Dedifferentiated amniotic fluid mesenchymal stem cell (primary cell): Measurements from ENCODE around the gene PAK1IP1.
"Not testable (repeated sequence)": the region's sequence is repeated elsewhere in the genome, so short reads cannot be mapped to it uniquely, and the experiment has no call there.

Source experiments
- DNase-seq: peaks from one replicate; pipeline ENCODE4 v3.0.0-alpha.2; 2016; ENCODE audit errors: extremely low spot score

PAK1IP1 gene

DNA sequence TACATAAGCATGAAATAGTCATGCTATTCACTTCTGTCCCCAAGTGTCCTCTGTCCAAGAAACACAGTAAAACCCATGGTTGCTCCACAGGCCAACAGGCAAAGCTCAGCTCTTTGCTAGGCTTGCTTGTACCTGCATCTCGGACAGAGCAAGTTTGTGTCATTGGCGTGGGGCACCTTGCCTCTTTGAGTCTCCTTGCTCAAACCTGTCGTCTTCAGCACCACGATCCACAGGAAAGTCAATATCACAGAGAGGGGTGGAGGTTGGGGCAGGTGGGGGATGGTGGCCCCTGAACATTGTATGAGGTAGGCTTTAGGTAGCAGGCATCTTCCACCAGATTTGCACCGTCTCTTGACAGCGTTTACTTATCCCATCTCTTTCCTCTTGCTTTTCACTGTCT, 48.7 kb downstream of the PAK1IP1 start:
- no peak for DNase-seq

DNA sequence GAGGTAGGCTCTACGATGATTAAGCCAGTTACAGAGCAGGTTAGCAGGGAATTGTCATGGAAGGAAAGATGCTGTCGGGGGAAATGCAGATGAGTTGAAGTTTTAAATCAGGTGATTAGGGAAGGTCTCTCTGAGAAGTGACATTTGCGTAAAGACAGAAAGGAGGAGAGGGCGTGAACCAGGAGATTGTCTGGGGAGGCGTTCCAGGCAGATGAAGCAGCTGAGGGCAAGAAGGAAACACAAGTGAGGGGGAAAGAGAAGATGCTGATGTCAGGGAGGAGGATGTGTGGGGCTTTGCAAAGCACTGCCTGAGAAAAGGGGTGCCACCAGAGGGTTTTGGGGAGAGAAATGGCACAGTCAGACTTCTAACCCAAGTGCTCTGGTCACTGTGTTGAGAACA, 50.3 kb downstream of the PAK1IP1 start:
- DNase-seq: no peak

DNA sequence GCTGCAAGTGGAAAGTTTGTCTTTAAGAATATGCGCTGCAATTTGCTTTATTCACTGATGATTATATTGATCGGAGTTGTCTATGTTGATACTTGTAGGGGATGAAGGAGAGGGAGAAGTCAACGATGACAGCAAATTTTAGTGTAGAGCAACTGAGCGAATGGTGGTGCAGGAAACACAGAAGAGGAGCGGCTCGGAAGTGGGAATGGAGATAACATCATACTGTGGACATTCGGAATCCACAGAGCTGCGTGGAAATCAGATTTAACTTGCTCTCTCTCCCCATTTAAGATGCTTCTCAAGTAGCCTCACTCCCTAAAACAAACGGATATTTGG, 52.1 kb downstream of the PAK1IP1 start:
- DNase-seq: no peak

DNA sequence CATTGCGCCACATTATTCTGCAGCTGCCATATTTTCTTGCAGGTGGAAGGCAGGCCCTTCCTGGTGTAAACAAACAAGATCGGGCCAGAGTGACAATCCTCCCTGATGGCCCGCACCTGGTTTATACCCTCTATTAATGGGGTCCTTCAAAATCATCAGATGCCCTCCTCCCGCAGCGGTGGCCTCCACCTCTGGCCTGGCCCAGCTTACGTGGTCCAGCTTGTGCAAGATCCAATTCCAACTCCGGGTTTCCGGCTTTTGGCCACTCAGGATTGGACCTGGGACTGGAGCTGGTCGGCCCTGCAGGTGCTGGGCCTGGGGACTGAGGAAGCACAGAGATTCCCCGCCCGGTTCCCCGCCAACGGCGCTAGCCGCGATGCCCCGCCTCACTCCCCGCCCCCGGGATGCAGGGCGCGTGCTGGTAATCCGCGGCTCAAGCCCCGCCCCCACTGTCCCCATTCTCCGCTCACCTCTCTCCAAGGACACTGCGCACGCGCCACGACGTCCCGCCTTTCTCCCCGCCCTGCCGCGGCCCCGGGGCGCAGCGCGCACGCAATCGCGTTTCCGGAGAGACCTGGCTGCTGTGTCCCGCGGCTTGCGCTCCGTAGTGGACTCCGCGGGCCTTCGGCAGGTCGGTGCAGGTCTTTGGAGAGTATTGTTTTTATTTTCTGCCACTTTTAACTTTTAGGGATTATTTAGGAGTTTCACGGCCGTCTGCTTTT, 52.6 kb downstream of the PAK1IP1 start, which contains the start of gene TMEM14B:
Gene TMEM14B, plus strand, starts transcription at position 555 of the 722 bp plus-strand sequence. CDS start 1,441 bp downstream, outside the sequence.
- peak; percentile 93 for DNase-seq

DNA sequence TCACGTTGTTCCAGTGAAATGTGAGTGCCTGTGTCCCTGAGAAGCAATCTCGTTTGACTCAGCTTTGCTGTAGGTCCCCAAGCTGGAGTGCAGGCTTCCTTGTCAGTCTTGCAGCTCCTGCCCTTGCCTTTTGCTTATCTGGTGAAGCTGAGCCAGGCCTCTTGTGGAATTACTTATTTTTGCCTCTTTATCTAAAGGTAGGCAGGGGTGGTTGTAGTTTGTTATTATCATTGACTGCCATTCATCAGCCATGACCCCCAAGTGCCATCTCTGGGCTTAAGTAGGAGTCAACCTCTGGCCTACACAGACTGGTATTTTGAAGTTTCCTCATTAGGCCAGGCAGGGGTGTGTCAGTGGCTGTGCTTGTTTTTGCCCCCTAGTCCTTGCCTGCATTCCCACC, 55.0 kb downstream of the PAK1IP1 start:
- no peak for DNase-seq

DNA sequence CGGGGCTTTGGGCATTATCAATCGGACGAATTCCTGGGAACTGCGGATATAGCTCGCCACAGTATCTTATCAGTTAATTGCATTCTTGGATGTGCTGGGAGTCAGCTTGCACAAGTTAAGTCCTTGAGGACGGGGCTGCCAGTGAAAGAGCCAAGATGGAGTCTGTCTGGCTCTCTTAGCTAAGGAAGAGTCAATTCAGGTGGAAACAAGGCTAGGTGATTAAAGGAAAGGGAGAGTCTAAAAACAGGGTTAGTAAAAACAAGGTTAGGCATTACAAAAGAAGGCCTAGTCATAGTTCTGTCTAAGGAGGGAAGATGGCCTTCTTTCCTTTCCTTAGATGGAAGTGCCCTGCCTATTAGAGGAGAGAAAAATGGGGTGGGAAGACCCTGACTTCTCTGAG, 55.8 kb downstream of the PAK1IP1 start:
- not testable (repeated sequence) for DNase-seq

DNA sequence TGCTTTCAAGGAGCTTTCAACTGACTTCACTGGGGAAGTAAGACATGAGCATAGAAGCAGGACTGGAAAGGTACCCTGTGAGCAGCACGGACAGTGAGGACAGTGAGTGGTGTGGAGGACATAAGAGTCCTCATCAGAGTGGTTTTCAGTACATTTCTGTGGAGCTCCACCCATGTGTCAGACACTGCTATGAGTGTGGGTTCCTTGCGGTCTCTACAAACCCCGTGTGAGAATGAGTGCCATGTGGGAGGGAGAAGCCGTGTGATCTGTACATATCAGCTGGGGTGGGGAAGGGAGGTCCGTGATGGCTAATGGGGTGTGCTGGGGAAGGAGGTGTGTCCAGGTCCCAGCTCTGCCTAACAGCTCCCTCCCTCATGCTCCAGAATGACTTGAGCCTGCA, 57.0 kb downstream of the PAK1IP1 start:
- DNase-seq: not testable (repeated sequence)

DNA sequence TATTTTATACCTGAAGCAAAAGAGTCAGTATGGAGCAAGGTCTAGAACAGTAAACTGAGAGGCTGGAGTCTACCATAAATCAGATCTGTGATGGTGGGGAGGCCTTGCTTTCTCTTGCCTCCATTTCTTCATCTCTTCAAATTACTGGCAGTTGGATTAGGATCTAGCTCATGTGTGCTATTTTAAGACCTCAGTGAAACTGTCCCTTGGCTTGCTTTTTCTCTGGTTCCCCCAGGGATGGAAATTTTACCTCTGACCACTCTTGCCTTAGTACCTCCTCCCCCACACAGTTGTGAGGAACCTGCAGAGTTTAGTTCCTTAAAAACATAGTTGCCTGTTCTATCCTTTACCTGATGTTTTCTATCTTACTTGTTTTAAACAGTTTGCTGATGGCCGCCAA, 61.3 kb downstream of the PAK1IP1 start:
- DNase-seq: no peak
